Renal cortex interstitium (tissue), 11 donors: ENCODE results near the gene PTEN. TPM values are rescaled to one million over a fixed set of nuclear protein-coding genes. Genes with fewer than 3 reads are reported as not detected.
"Not testable (repeated sequence)": the region's sequence is repeated elsewhere in the genome, so short reads cannot be mapped to it uniquely, and the experiment has no call there.

ENCODE experiments used
- DNase-seq, 11 donors: peaks; one replicate each; pipeline ENCODE4 v3.0.0-alpha.2; 2013; ENCODE audit warnings: low read depth in 9 of 11, low spot score in 4 of 11; ENCODE audit errors: extremely low read depth in 1 of 11
- polyA plus RNA-seq, 3 donors: library from polyadenylated mRNA; unstranded; fragments of 120-200 nt; gene quantifications; one replicate each; pipeline ENCODE4 v1.2.1, GENCODE V29; 2013; ENCODE audit not compliant: insufficient read length in 3 of 3

PTEN gene
- polyA plus RNA-seq, 3 donors = 63.7 to 80.1 (median 69.8) TPM

DNA sequence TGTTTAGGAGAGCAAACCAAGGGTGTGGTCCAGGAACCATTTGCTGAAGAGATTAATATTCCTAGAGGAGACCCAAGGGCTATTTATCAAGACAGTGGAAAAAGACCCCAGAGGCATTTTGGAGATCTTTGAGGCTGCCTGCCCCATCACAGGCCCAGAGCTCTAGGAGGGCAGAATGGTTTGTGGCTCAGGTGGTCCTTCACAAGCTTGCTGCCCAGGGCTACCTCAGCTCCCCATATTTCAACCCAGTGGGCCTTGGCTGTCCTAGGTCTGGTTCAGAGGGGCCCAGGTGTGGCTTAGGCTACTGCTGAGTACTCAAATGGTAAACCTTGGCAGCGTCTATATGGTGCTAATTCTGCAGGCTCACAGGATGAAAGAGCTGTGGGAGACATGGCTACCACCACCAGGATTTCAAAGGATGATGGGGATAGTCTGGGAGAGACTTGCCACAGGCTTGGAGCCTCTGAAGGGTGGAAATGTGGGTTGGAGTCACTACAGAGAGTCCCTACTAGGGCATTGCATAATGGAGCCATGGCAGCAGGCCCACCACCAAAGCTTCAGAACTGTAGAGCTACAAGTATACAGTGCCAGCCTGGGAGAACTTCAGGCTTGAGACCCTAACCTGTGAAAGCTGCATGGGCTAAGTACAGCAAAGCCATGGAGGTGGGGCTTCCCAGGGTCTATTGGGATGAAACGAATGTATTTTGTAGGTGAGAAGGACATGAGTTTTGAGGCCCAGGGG, 24.3 kb downstream of the PTEN start:
- no peak for DNase-seq

DNA sequence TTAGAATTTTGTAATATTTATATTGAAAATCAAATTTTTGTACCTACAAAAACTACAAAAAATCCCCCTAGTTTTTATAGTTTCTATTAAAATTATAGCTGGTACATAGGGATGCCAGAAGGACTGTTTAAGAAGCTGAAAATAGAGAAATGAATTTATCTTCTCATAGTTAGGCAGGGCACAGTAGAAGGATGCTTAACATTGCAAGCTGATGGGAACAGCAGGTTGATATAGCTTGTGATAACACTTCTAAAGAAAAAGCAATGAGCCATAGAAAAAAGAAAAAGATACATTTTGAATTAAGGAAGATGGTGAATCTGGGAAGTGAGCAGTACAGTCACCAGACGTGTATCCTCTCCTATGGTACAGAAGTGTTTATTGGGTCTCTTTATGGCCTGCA, 32.0 kb downstream of the PTEN start:
- DNase-seq = no peak

DNA sequence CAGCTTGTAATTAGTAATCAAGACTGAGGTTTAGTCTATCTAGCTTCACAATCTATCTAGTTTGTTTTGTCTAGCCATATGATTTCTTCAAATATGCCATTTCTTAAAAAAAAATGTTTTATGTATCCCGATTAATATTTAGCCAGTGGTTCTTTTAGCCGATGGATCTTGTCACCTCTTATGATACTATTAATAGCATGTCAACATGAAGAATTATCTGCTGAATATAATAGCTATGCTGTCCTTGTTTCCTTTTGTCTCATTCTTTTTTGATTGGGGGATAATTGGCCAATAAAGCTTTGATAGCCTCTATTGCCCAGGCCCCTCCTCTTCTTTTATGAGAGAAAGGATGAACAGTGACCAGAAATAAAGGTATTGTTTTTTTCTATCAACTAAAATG, 32.8 kb downstream of the PTEN start:
- DNase-seq = no peak

DNA sequence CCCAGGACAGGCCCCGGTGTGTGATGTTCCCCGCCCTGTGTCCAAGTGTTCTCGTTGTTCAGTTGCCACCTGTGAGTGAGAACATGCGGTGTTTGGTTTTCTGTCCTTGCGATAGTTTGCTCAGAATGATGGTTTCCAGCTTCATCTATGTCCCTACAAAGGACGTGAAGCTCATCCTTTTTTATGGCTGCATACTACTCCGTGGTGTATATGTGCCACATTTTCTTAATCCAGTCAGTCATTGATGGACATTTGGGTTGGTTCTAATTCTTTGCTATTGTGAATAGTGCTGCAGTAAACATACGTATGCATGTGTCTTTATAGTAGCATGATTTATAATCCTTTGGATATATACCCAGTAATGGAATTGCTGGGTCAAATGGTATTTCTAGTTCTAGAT, 34.5 kb downstream of the PTEN start:
- not testable (repeated sequence) for DNase-seq

DNA sequence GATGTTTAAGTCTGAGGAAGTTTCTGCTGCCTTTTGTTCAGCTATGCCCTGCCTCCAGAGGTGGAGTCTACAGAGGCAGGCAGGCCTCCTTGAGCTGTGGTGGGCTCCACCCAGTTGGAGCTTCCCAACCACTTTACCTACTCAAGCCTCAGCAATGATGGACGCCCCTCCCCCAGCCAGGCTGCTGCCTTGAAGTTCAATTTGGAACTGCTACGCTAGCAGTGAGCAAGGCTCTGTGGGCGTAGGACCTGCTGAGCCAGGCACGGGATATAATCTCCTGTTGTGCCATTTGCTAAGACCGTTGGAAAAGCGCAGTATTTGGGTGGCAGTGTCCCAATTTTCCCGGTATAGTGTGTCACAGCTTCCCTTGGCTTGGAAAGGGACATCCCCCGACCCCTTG, 40.0 kb downstream of the PTEN start:
- not testable (repeated sequence) for DNase-seq

DNA sequence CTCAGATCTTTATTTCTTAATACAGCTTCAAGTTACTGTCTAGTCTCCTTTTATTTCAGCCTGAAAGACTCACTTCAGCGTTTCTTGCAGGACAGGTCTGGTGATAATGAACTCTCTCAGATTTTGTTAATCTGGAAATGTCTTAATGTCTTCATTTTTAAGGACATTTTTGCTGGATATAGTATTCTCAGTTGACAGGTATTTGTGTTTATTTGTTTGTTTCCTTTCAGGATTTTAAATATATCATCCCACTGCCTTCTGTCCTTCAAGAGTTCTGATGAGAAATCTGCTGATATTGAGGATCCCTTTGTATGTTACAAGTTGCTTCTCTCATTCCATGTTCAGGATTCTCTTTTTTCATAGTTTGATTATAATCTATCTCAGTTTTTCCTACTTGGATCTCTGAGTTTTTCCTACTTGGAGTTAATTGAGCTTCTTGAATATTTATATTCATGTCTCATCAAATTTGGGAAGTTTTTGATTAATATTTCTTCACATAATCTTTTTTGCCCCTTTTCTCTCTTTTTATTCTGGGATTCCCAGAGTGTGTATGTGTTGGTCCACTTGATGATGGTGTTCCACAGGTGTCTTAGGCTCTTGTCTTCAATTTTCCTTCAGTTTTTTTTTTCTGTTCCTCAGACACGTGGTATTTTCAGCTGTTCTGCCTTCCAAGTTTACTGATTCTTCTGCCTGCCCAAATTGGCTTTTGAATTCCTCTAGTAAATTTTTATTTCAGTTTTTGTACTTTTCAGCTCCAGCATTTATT, 49.9 kb downstream of the PTEN start:
- peak in 5 of 11 donors; percentile 13 to 28 (median 20) for DNase-seq

DNA sequence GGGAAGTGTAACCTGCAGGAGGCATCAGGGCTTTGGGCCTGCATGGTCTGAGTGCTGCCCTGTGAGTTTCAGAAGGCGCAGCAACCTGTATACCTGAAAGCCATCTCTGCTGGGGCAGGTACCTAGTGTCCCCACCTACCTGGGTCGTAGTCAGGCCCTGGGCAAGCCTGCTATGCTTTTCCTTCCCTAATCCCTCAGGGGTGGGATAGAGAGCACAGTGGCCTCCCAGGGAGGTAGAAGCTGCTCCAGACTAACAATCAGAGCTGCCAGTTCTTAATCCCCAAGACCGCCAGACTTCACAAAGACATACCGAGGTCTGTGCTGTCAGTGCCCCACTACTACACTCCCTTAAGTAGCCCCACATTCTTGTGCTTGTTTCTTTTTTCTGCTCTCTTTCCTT, 52.0 kb downstream of the PTEN start:
- DNase-seq = no peak

DNA sequence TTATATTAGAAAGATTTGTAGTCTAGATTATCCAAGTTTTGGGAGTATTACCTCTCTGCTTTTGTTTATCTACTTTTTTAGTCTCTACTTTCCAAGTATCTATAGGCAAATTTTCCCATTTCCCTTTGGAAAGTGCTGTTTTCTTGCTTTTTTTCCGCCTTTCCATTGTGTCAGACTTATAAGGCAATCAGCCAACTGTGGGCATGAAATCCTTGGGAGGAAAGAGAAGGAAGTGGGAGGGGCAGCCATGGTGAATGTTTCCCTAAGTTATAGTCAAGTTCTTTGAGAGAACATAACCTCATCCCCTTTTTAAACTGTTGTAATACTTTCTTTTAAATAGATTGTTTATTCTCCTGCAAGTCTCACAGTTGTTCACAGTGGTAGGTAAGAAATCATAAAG, 52.6 kb downstream of the PTEN start:
- DNase-seq = no peak

DNA sequence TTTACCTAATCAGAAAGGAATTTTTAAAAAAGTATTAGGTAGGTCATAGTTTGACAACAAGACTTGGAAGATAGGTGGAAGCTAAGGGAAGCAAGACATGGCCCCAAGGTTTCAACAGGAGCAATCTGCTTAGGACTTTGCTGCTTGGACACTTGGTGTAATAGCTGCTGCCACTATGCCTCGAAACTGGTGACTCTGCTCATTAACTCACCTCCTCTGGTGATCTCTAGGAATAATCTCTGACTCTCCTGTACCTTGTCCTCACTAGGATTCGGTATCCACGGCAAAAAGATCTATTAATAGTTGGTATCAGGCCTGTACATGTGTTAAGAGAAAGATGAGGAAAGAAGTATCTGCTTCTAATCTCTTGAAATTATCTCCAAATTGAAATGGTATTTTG, 53.1 kb downstream of the PTEN start:
- DNase-seq = no peak

DNA sequence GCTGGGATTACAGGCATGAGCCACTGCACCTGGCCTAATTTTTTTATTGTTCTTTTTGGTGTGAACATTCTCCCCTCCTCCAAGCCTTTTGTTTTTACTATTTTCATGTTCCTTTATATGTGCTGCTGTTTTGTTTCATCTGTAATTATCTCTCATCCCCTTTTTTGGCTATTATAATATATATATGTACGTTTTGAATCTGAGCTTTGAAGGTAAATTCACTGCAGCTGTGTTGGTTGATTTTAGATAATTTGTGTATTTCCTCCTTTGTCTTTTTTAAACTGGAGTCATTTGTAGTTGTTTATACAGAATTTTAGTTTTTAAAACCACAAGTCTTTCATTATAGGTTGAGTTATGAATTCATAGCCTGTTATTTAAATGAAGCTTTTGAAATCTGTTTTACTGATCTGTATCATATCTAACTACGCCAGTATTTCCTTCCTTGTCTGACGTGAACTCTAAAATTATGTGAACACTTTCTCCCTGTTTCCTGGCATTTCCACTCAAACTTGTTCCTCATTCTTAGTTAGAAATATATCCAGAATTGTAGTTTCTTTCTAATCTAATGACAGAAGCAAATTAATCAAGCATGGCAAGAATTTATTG, 54.9 kb downstream of the PTEN start:
- DNase-seq = no peak

DNA sequence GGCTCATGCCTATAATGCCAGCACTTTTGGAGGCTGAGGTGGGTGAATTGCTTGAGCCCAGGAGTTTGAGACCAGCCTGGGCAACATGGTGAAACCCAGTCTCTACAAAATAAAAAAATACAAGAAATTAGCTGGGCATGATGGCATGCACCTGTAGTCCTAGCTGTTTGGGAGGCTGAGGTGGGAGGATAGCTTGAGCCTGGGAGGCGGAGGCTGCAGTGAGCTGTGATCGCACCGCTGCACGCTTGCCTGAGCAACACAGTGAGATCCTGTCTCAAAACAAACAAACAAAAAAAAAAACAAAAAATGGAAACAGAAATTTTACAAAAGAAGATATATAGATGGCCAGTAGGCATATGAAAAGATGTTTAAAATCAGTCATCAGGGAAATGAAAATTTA, 57.1 kb downstream of the PTEN start:
- no peak for DNase-seq

DNA sequence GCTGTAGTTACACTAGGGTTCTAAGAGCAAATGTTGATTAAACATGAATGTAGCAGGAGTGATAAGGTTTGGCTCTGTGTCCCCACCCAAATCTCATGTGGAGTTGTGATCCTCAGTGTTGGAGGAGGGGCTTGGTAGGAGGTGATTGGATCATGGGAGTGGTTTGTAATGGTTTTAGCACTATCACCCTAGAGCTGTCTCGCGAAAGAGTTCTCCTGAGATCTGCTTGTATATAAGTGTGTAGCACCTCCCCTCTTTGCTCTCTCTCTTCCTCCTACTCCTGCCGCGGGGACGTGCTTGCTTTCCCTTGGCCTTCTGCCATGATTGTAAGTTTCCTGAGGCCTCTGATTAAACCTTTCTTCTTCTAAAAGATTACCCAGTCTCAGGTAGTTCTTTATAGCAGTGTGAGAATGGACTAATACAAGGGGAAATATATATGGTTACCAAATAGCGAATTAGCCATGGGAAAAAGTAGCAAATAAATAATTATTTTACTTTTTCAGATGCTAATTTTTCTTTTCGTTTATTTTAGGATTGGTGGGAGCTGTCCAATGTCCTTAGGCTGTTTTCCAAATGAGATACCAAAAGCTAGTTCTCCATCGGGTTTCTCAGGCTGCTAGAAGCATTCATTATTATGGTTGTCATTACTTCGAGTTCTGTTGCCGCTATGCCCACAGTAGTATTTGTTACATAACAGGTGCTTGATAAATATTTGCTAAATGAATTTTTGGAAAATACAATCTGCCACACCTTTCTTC, 58.7 kb downstream of the PTEN start:
- no peak for DNase-seq

DNA sequence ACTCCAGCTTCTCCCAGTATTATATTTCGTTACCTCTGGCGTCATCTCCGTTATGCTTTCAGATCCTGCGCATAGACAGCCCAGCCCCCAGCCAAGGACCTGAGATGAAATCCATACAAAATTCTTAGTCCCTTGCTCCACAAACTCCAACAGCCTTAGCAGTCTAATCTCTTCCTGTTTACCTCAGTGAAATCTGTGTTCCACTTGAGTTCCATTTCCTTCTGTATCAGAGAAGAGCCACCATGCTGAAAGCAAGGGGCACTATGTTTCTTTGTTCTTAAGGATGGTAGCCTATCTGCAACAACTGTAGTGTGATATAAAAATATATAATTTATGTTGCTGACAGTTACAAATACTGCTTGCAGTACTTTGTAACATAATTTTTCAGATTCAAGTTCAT, 59.8 kb downstream of the PTEN start:
- no peak for DNase-seq

DNA sequence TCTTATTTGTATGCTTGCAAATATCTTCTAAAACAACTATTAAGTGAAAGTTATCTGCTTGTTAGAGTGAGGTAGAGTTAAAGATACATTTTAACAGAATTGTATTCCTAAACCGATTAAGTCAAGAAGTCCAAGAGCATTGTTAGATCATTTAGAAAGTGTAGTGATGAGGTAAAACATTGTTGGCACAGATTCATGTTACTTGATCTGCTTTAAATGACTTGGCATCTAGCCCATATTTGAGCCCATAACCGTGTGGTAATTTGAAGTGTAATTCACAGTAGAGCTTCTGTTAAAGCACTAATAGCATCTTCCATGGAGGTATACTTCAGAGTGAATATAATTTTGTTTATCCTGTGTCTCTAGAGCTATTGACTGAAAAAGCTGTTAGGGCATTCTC, 62.1 kb downstream of the PTEN start:
- DNase-seq = no peak

DNA sequence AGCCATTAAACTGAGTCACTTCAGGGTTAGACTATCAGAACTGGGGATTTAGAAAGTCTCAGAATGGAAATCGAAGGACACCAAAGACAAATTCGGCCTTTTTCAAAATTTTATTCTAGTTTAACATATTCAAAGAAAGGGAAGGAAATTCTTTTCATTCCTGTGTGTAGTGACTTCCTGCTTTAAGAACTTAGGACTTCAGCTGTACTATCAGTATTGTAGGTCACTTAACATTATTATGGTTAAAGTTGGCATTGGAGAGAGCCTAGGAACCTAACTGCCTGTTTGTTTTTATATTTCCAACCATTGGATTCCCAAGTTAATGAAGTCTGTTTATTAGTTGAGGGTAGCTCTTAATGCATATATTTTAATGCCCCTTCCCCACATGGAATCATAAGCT, 63.7 kb downstream of the PTEN start:
- no peak for DNase-seq

DNA sequence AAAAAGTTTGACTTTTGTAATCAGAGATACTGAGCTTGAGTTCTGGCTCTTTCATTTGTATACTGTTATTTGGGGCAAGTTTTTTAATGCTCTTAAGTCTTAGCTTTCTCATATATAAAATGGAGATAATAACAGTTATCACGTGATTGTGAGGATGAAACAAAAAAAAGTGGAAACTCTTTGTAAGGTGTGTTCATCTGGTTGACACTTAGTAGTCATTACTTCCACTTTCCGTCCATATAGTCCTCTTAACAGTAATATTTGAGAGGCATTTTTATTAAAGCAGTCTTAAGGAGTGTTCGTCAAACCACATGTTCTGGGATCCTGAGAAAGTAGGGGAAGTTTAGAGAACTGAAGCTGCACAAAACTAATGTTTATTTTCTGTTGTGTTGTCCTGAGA, 65.6 kb downstream of the PTEN start:
- no peak for DNase-seq

DNA sequence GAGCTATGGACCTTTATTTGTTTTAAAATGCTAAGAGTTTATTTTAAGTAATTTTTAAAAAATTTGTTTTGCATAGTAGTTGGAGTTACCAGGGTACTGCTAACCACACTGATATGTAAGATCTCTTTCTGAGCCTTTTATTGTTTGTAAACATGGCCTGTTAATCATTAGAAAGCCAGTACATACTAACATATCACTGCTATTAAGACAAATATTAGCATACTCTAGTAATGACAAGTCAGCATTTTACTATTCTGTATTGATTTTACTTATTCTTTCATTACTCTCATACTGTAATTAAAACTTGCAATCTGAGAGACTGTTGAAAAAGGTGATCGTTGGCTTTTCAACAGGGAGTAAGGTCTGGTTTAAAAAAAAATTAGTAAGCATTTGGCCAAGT, 66.7 kb downstream of the PTEN start:
- no peak for DNase-seq

DNA sequence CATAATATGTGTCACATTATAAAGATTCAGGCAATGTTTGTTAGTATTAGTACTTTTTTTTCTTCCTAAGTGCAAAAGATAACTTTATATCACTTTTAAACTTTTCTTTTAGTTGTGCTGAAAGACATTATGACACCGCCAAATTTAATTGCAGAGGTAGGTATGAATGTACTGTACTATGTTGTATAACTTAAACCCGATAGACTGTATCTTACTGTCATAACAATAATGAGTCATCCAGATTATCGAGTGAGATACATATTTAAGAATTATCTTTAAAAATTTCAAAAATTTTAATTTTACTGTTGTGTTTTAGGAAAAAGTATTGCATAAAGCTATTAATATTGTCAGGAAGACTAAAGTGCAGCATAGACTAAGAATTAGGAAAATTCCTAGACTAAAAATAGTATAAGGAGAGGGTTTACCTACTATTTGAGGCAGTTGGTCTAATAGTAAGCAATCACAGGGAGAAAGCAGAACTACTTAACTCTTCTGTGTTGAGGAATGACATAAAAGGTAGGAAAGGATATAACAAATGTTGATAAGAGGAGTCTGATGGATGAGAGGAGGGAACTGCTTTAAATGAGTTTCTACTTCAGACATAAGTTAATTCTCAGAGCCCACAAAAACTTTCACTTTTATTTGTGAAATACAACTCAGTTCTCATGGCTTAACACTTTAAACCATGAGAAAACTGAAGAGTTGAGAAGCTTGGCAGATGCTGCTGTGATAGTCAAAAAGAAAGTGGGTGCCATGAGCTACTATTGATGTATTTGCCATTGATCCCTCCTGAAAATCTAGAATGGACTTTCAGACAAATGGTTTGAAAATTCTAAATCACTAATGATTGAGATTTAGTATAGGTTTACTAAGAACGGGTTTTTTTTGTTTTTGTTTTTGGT, 67.8 kb downstream of the PTEN start:
- DNase-seq = no peak

DNA sequence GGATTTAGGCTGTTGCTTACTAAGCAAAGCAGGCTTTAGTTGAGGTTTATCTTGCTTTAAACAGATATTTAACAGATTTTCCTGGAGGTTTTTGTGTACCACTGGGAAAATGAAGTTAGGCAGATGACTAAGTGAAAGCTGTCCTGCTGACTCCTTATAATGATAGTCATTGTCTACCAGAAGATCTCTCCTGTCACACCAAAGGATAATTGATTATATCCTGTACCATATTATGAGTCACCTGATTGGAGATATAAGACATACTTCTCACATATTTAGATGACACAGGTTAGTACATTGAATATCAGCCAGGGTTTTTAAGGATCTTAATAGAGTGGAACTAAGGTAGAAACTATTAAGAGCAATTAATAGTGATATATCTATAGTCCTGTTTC, 68.4 kb downstream of the PTEN start:
- no peak for DNase-seq
